AG04450 (cell line): ENCODE measurements around the gene ALPL. TPM values are rescaled to one million over a fixed set of nuclear protein-coding genes. Genes with fewer than 3 reads are reported as not detected.

ENCODE experiments used
- CTCF ChIA-PET: fragments of 300-600, 350-600 bp; formaldehyde crosslinking; extraction: SDS; loops from one replicate; lab custom pipeline; 2022; ENCODE audit warnings: antibody characterized with exemption, inconsistent platforms; lab: Charles Lee
- POLR2A ChIA-PET: fragments of 350-600 bp; formaldehyde crosslinking; extraction: SDS; loops from one replicate; lab custom pipeline; 2021; ENCODE audit warnings: antibody characterized with exemption, inconsistent platforms; lab: Yijun Ruan, JAX
- DNase-seq: peaks from one replicate; pipeline ENCODE4 v3.0.0-alpha.2; 2011; ENCODE audit warnings: low read depth, low spot score
- H3K27ac ChIP-seq: one replicate; pipeline ENCODE4 v1.5.1; 2012; ENCODE audit warnings: low read depth, low read length, control low read depth
- H3K27me3 ChIP-seq: one replicate; pipeline ENCODE4 v1.6.0; 2012; ENCODE audit warnings: low read length; ENCODE audit not compliant: control insufficient read depth, insufficient read depth
- H3K4me3 ChIP-seq: 2 replicates; pipeline ENCODE4 v1.5.1; 2011; ENCODE audit warnings: mild to moderate bottlenecking, low read depth, low read length, control low read depth
- H3K9me3 ChIP-seq: 2 replicates; pipeline ENCODE4 v1.5.1; 2012; ENCODE audit warnings: low read length; ENCODE audit not compliant: control insufficient read depth, insufficient read depth
- polyA plus RNA-seq: library from polyadenylated mRNA; depleted of rRNA; stranded (reverse); fragments of >200 nt; gene quantifications from 2 replicates; pipeline ENCODE4 v1.2.3, GENCODE V29; 2011; rRNA removed
- TF ChIP-seq, protein P1 (sequence below): IDR thresholded peaks from 2 replicates; pipeline ENCODE4 v1.5.1; 2011; ENCODE audit warnings: low read depth, low read length, control low read depth, inconsistent platforms

Gene ALPL
- polyA plus RNA-seq, 1 experiment = 1.8 TPM

DNA sequence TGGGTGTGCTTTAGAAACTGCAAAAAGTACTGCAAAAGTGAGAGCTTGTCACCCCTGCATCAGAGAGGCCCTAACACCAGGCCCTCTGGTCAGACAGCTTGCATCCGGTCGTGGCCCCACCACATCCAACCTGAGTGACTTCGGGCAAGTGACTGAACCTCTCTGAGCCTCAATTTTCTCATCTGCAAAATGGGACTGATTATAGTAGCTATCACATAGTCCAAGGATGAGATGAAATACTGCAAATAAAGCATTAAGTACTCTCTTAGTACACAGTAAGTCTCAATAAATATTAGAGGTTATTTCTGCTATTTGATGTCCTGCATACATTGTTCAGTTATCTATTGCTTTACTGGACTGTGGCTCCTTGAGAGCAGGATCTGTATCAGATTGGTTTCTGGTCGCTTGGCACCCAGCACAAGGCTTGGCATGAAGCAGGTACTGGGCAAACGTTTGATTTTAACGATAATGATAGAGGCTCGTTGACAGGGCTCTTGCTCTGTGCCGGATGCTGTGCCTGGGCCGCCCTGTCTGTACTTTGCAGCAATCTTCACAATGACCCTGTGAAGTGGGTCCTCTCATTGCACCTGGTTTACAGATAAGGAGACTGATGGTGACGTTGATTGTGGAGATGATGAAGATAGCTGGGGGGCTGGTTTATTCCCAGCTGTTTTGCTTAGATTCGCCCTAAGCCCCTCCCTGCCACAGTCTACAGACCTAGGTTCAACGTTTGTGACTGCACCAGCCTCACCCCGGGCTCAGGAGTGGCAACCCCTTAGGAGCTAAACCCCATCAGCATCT, 116.4 kb downstream of the ALPL start:
- Histone ChIP-seq H3K27ac (no peak overlapping the region), H3K27me3 (peaks cover 61% of the 10 kb centered on the region), H3K9me3 (no peaks in the 10 kb centered on the region), H3K4me3 (no peak overlapping the region)
- ChIA-PET POLR2A (no interaction called here), CTCF (no interaction called here)
- no peak for DNase-seq
- TF ChIP-seq, protein P1, sequence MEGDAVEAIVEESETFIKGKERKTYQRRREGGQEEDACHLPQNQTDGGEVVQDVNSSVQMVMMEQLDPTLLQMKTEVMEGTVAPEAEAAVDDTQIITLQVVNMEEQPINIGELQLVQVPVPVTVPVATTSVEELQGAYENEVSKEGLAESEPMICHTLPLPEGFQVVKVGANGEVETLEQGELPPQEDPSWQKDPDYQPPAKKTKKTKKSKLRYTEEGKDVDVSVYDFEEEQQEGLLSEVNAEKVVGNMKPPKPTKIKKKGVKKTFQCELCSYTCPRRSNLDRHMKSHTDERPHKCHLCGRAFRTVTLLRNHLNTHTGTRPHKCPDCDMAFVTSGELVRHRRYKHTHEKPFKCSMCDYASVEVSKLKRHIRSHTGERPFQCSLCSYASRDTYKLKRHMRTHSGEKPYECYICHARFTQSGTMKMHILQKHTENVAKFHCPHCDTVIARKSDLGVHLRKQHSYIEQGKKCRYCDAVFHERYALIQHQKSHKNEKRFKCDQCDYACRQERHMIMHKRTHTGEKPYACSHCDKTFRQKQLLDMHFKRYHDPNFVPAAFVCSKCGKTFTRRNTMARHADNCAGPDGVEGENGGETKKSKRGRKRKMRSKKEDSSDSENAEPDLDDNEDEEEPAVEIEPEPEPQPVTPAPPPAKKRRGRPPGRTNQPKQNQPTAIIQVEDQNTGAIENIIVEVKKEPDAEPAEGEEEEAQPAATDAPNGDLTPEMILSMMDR = no peak

- peaks cover 57% of the 10 kb centered on the region for H3K27me3 ChIP-seq
- POLR2A ChIA-PET = no interaction called here
- TF ChIP-seq, protein P1 = no peak
- CTCF ChIA-PET = no interaction called here
- no peak overlapping the region for H3K4me3 ChIP-seq
- no peak overlapping the region for H3K27ac ChIP-seq
- no peak for DNase-seq
- H3K9me3 ChIP-seq = no peaks in the 10 kb centered on the region
Observed at GRCh38 chr1:21626921-21627339, 117.7 kb downstream of the ALPL start.

Other genes with a start within 250 kb of the ALPL start
- 145 and 161 TPM in 2 replicates for gene ECE1, start 219.0 kb upstream of the ALPL start, polyA plus RNA-seq
- 23.8 and 24.3 TPM in 2 replicates for gene NBPF3, start 69.3 kb upstream of the ALPL start, polyA plus RNA-seq
- 0.14 and 0.15 TPM in 2 replicates for gene RAP1GAP, start 159.9 kb downstream of the ALPL start, polyA plus RNA-seq